IMR-90 (cell line): ENCODE data around the gene ATF7IP2. TPM values are rescaled to one million over a fixed set of nuclear protein-coding genes. Genes with fewer than 3 reads are reported as not detected.
"Not testable (repeated sequence)": the region's sequence is repeated elsewhere in the genome, so short reads cannot be mapped to it uniquely, and the experiment has no call there.

Experiments used
- ATAC-seq: fragments of 200-7000 bp; cut with Tn5 transposase; 2 replicates; pipeline ENCODE4 v1.9.1; 2020; ENCODE audit warnings: low read depth, mild to moderate bottlenecking, moderate library complexity
- BruUV-seq: library from RNA; stranded (reverse); fragments of 400-500 nt; replicated peaks from 2 replicates; lab custom pipeline; 2021; lab: Mats Ljungman, UMichigan
- CTCF ChIA-PET: fragments of 300-600 bp; formaldehyde crosslinking; extraction: SDS; loops from one replicate; lab custom pipeline; 2021; ENCODE audit warnings: antibody characterized with exemption; lab: Yijun Ruan, JAX
- POLR2A ChIA-PET: fragments of 300-600 bp; sonication (Branson Sonifier 250); formaldehyde crosslinking; loops from one replicate; lab custom pipeline; 2022; ENCODE audit warnings: antibody characterized with exemption; ENCODE audit not compliant: unreplicated experiment; lab: Charles Lee
- DNase-seq: peaks from one replicate; pipeline ENCODE4 v3.0.0; 2013
- H2AFZ ChIP-seq: replicated peaks from 2 replicates; pipeline ENCODE3; 2013; ENCODE audit warnings: low read length, mild to moderate bottlenecking; ENCODE audit not compliant: poor library complexity
- H2AK5ac ChIP-seq: 2 replicates; pipeline ENCODE4 v1.6.1; 2013; ENCODE audit warnings: low read depth, low read length, inconsistent platforms
- H2AK9ac ChIP-seq: replicated peaks from 2 replicates; pipeline ENCODE3; 2013; ENCODE audit warnings: mild to moderate bottlenecking, low read depth, low read length, moderate library complexity; ENCODE audit not compliant: poor library complexity
- H2BK120ac ChIP-seq: 2 replicates; pipeline ENCODE4 v1.6.1; 2013; ENCODE audit warnings: low read depth, low read length, inconsistent platforms
- H2BK15ac ChIP-seq: 3 replicates; pipeline ENCODE4 v1.6.1; 2013; ENCODE audit warnings: low read depth, low read length, inconsistent platforms
- H2BK20ac ChIP-seq: 2 replicates; pipeline ENCODE4 v1.6.1; 2013; ENCODE audit warnings: low read depth, mild to moderate bottlenecking, inconsistent platforms, low read length, moderate library complexity
- H2BK5ac ChIP-seq: 2 replicates; pipeline ENCODE4 v1.6.1; 2013; ENCODE audit warnings: mild to moderate bottlenecking, low read depth, low read length, inconsistent platforms; ENCODE audit not compliant: poor library complexity, severe bottlenecking
- H3K14ac ChIP-seq: replicated peaks from 2 replicates; pipeline ENCODE4 v1.6.1; 2013; ENCODE audit warnings: low read depth, low read length, inconsistent platforms
- H3K18ac ChIP-seq: 2 replicates; pipeline ENCODE4 v1.6.1; 2013; ENCODE audit warnings: low read depth, low read length, control low read depth
- H3K23ac ChIP-seq: 2 replicates; pipeline ENCODE4 v1.6.1; 2013; ENCODE audit warnings: low read depth, low read length, inconsistent platforms
- H3K27ac ChIP-seq: 2 replicates; pipeline ENCODE4 v1.5.1; 2013; ENCODE audit warnings: mild to moderate bottlenecking, control low read depth, low read length; ENCODE audit not compliant: insufficient read depth
- H3K27me3 ChIP-seq: 2 replicates; pipeline ENCODE4 v1.6.1; 2013; ENCODE audit warnings: low read length; ENCODE audit not compliant: control insufficient read depth, insufficient read depth
- H3K36me3 ChIP-seq: 2 replicates; pipeline ENCODE4 v1.6.1; 2013; ENCODE audit warnings: low read length, mixed read lengths; ENCODE audit not compliant: control insufficient read depth, insufficient read depth
- H3K4ac ChIP-seq: 2 replicates; pipeline ENCODE4 v1.6.1; 2013; ENCODE audit warnings: low read depth, low read length, inconsistent platforms
- H3K4me1 ChIP-seq: 2 replicates; pipeline ENCODE4 v1.6.1; 2013; ENCODE audit warnings: low read length, mixed read lengths; ENCODE audit not compliant: control insufficient read depth, insufficient read depth
- H3K4me2 ChIP-seq: 2 replicates; pipeline ENCODE4 v1.6.1; 2013; ENCODE audit warnings: low read depth, mild to moderate bottlenecking, control low read depth, low read length, moderate library complexity
- H3K4me3 ChIP-seq: 2 replicates; pipeline ENCODE4 v1.5.1; 2013; ENCODE audit warnings: low read depth, mild to moderate bottlenecking, control low read depth, low read length, moderate library complexity; ENCODE audit not compliant: insufficient read depth
- H3K56ac ChIP-seq: 2 replicates; pipeline ENCODE4 v1.6.1; 2013; ENCODE audit warnings: low read length, inconsistent platforms; ENCODE audit not compliant: insufficient read depth; ENCODE audit errors: extremely low read depth
- H3K79me1 ChIP-seq, 2 experiments: 2 replicates each; pipeline ENCODE4 v1.6.1; 2013; ENCODE audit warnings: low read length in 2 of 2, inconsistent platforms in 1 of 2, low read depth in 1 of 2
- H3K9ac ChIP-seq: 2 replicates; pipeline ENCODE4 v1.6.1; 2013; ENCODE audit warnings: low read depth, low read length, control low read depth
- H3K9me1 ChIP-seq: 2 replicates; pipeline ENCODE4 v1.6.1; 2013; ENCODE audit warnings: low read length, inconsistent platforms; ENCODE audit not compliant: insufficient read depth
- H3K9me3 ChIP-seq: 2 replicates; pipeline ENCODE4 v1.6.1; 2013; ENCODE audit warnings: low read length; ENCODE audit not compliant: control insufficient read depth, insufficient read depth
- H4K20me1 ChIP-seq: 2 replicates; pipeline ENCODE4 v1.6.1; 2013; ENCODE audit warnings: low read length, inconsistent platforms; ENCODE audit not compliant: insufficient read depth
- H4K5ac ChIP-seq: 2 replicates; pipeline ENCODE4 v1.6.1; 2013; ENCODE audit warnings: mild to moderate bottlenecking, low read depth, low read length, control low read depth
- H4K8ac ChIP-seq, 2 experiments: 2 replicates each; pipeline ENCODE4 v1.6.1; 2013; ENCODE audit warnings: low read depth in 2 of 2, low read length in 2 of 2, control low read depth in 1 of 2, inconsistent platforms in 1 of 2
- H4K91ac ChIP-seq: 2 replicates; pipeline ENCODE4 v1.6.1; 2013; ENCODE audit warnings: low read depth, low read length, inconsistent platforms; ENCODE audit not compliant: insufficient read depth
- MAFK ChIP-seq: IDR thresholded peaks from 2 replicates; pipeline ENCODE4 v1.6.1; 2012; ENCODE audit warnings: low read depth, low read length, improper control_type of control experiment
- MXI1 ChIP-seq: IDR thresholded peaks from 2 replicates; pipeline ENCODE4 v1.6.1; 2012; ENCODE audit warnings: low read depth, mild to moderate bottlenecking, low read length, moderate library complexity, borderline replicate concordance
- WGBS, 2 experiments: methylation state at CpG; one replicate each; pipeline versions ENCODE4 v1.1.5 to v1.1.7; 2013; ENCODE audit warnings: missing lambda C conversion rate in 2 of 2; ENCODE audit not compliant: insufficient read length in 1 of 2; ENCODE audit errors: extremely low coverage in 2 of 2; 5-methylcytosine and 5-hydroxymethylcytosine counted together
- dilution Hi-C: fragments of 300-500 bp; cut with HindIII; formaldehyde crosslinking; loops from one replicate; pipeline ENCODE4 v1.14.3; 2018; ENCODE audit warnings: low sequenced_read_pairs; ENCODE audit not compliant: unreplicated experiment
- in situ Hi-C: fragments of 300-500 bp; cut with MboI; formaldehyde crosslinking; loops from 3 replicates; pipeline ENCODE4 v1.14.3; 2019; ENCODE audit warnings: low sequenced_read_pairs, inconsistent platforms, mixed read lengths
- intact Hi-C: fragments of 100-400 bp; cut with micrococcal nuclease; formaldehyde crosslinking; loops from 2 replicates; pipeline ENCODE4 v1.10.0; 2022
- polyA plus RNA-seq, 3 experiments: library from polyadenylated mRNA; depleted of rRNA; stranded (reverse); fragments of >200 nt; gene quantifications; 2 replicates each; pipeline ENCODE4 v1.2.3, GENCODE V29; 2012; ENCODE audit warnings: low replicate concordance in 1 of 3
- total RNA-seq: library from RNA; depleted of rRNA; stranded (reverse); fragments of >200 nt; gene quantifications from 2 replicates; pipeline ENCODE4 v1.2.3, GENCODE V29; 2012

ATF7IP2 gene
- total and polyA plus RNA-seq, 2 of the 4 experiments (the other 2 are of a cell fraction), result 2.7 to 3.6 TPM

DNA sequence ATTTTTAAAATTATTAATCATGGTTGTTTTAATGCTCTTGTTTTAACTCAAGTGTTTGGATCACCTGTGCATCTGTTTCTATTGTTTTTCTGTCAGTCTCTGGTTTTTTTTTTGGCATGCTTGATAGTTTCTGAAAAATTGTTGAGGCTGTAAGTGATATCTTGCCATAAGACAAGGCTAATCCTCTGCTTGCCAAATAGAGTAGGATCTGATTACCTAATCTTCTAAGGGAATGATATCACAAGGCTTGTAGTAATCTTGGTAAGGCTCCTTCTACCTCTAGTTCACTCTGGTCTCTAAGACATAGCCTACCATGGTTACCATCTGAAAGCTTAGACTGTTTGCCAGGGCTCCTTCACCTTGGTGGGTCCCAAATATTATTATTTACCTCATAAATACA lies 81.0 kb downstream of the ATF7IP2 start:
- Histone ChIP-seq H4K91ac (no peak overlapping the region), H3K56ac (no peak overlapping the region), H2AK5ac (no peak overlapping the region), H3K79me1 (no peaks in the 10 kb centered on the region), H3K9ac (no peak overlapping the region), H2BK120ac (no peak overlapping the region), H3K4me3 (no peak overlapping the region), H3K9me3 (no peaks in the 10 kb centered on the region), H3K14ac (no peak overlapping the region), H3K18ac (no peak overlapping the region), H3K4ac (no peak overlapping the region), H4K5ac (no peak overlapping the region), H4K20me1 (no peaks in the 10 kb centered on the region), H3K4me1 (no peaks in the 10 kb centered on the region), H3K27me3 (no peaks in the 10 kb centered on the region), H2BK5ac (no peak overlapping the region), H3K27ac (no peak overlapping the region), H2AFZ (no peak overlapping the region), H2BK20ac (no peak overlapping the region), H3K4me2 (no peak overlapping the region), H4K8ac (no peak overlapping the region), H2BK15ac (no peak overlapping the region), H3K36me3 (no peaks in the 10 kb centered on the region), H2AK9ac (no peak overlapping the region), H3K9me1 (no peaks in the 10 kb centered on the region), H3K23ac (no peak overlapping the region)
- TF ChIP-seq MAFK (no peak), MXI1 (no peak)
- ChIA-PET POLR2A (no interaction called here), CTCF (interaction anchor here (0.6 to 0.7 kb wide), 2 partner anchors 25 to 1339 kb away, joined by 4 to 10 read pairs; no protein-coding TSS in a partner anchor)
- intact Hi-C loops, result no loop called here
- in situ Hi-C loops, result loop anchor here (10.0 kb wide), 1 partner anchor 62 kb away; no protein-coding TSS in a partner anchor
- no peak for DNase-seq
- BruUV-seq, result no TSS peak
- dilution Hi-C loops, result no loop called here
- ATAC-seq, result no peak

DNA sequence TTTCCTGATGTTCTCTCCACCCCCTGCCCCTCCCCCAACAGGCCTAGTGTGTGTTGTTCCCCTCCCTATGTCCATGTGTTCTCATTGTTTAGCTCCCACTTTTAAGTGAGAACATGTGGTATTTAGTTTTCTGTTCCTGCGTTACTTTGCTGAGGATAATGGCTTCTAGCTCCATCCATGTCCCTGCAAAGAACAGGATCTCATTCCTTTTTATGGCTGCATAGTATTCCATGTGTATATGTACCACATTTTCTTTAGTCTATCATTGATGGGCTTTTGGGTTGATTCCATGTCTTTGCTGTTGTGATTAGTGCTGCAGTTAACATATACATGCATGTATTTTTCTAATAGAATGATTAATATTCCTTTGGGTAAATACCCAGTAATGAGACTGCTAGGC lies 90.8 kb downstream of the ATF7IP2 start:
- H4K91ac ChIP-seq, H3K4me2 ChIP-seq, H4K20me1 ChIP-seq, H3K9ac ChIP-seq, H2BK15ac ChIP-seq, H2AK9ac ChIP-seq, H2BK120ac ChIP-seq, H3K14ac ChIP-seq, H3K9me1 ChIP-seq, H3K18ac ChIP-seq, H3K4me3 ChIP-seq, DNase-seq, H2BK5ac ChIP-seq, H3K4ac ChIP-seq, ATAC-seq, dilution Hi-C loops, H3K36me3 ChIP-seq, H2AK5ac ChIP-seq, H3K27ac ChIP-seq, BruUV-seq, H2BK20ac ChIP-seq, H2AFZ ChIP-seq, H3K23ac ChIP-seq, in situ Hi-C loops, H3K79me1 ChIP-seq, CTCF ChIA-PET, H3K56ac ChIP-seq, H3K4me1 ChIP-seq, POLR2A ChIA-PET, H4K5ac ChIP-seq, H4K8ac ChIP-seq, intact Hi-C loops, H3K9me3 ChIP-seq, H3K27me3 ChIP-seq: not testable (repeated sequence)
- WGBS, 2 experiments, result no CpG with 5 or more reads among the region's 1 CpG
